NCI-H345 (cell line): Measurements from ENCODE around the gene PPP1R7.

ENCODE experiments used
- DNase-seq: peaks from one replicate; lab custom pipeline; 2025; lab: John Stamatoyannopoulos, UW

Gene PPP1R7

GRCh38 chr2:241213567-241213966, 63.3 kb downstream of the PPP1R7 start:
- no peak for DNase-seq

GRCh38 chr2:241214209-241214608, 63.9 kb downstream of the PPP1R7 start:
- no peak for DNase-seq

- no peak for DNase-seq
Measured at GRCh38 chr2:241214766-241215165, 64.5 kb downstream of the PPP1R7 start.

GRCh38 chr2:241215421-241215820, 65.2 kb downstream of the PPP1R7 start:
- DNase-seq, result no peak

- DNase-seq, result no peak
Measured at GRCh38 chr2:241216211-241216761, 66.0 kb downstream of the PPP1R7 start.

GRCh38 chr2:241217320-241218031, 67.2 kb downstream of the PPP1R7 start:
- DNase-seq, result no peak

- DNase-seq, result peak; percentile 6
Measured at GRCh38 chr2:241218131-241219029, 68.1 kb downstream of the PPP1R7 start.

GRCh38 chr2:241219030-241219382, 68.7 kb downstream of the PPP1R7 start:
- no peak for DNase-seq

GRCh38 chr2:241219856-241220356, 69.6 kb downstream of the PPP1R7 start:
- no peak for DNase-seq

GRCh38 chr2:241223211-241224017, 73.1 kb downstream of the PPP1R7 start:
- no peak for DNase-seq

GRCh38 chr2:241224018-241224850, 74.0 kb downstream of the PPP1R7 start:
- no peak for DNase-seq

- no peak for DNase-seq
Measured at GRCh38 chr2:241224851-241225438, 74.7 kb downstream of the PPP1R7 start.

GRCh38 chr2:241225545-241225944, 75.3 kb downstream of the PPP1R7 start:
- DNase-seq, result no peak

GRCh38 chr2:241225983-241226382, 75.7 kb downstream of the PPP1R7 start:
- no peak for DNase-seq

GRCh38 chr2:241226723-241227572, 76.7 kb downstream of the PPP1R7 start:
- no peak for DNase-seq

- no peak for DNase-seq
Measured at GRCh38 chr2:241227594-241227993, 77.3 kb downstream of the PPP1R7 start.

GRCh38 chr2:241228081-241228859, 78.0 kb downstream of the PPP1R7 start:
- no peak for DNase-seq

GRCh38 chr2:241228860-241229516, 78.7 kb downstream of the PPP1R7 start:
- no peak for DNase-seq
